K562 (cell line): ENCODE data around the gene ZNF521. TPM values are rescaled to one million over a fixed set of nuclear protein-coding genes. Genes with fewer than 3 reads are reported as not detected.

ENCODE experiments used
- ATAC-seq: fragments of 200-7000 bp; cut with Tn5 transposase; 3 replicates; pipeline ENCODE4 v1.9.1; 2020; ENCODE audit warnings: moderate library complexity
- BruUV-seq: library from RNA; stranded (reverse); fragments of 400-500 nt; replicated peaks from 2 replicates; lab custom pipeline; 2021; lab: Mats Ljungman, UMichigan
- CTCF ChIA-PET: fragments of 300-600 bp; formaldehyde crosslinking; extraction: SDS; loops from one replicate; lab custom pipeline; 2021; ENCODE audit warnings: low intra/inter-chr PET ratio; lab: Yijun Ruan, JAX
- POLR2A ChIA-PET: fragments of 300-600, 350-650 bp; sonication (Branson Sonifier 250); formaldehyde crosslinking; extraction: SDS; loops from one replicate; lab custom pipeline; 2021; ENCODE audit warnings: antibody characterized with exemption, inconsistent platforms; lab: Yijun Ruan, JAX
- DNase-seq, 4 experiments: peaks; one replicate each; pipeline versions ENCODE4 v3.0.0 to v3.0.0-alpha.2; 2011 to 2018; ENCODE audit warnings: low spot score in 3 of 4, mixed read lengths in 3 of 4; ENCODE audit errors: extremely low read depth in 1 of 4
- FAIRE-seq: peaks from 2 replicates; lab custom pipeline; 2011; peaks lifted over from hg19 to GRCh38; lab: Jason Lieb, UNC
- H2AFZ ChIP-seq: 2 replicates; pipeline ENCODE4 v1.6.0; 2011; ENCODE audit warnings: low read depth, low read length, control low read depth, inconsistent platforms
- H3K27ac ChIP-seq: fragments of 200-600 bp; 3 replicates; pipeline ENCODE4 v1.8.0; 2011; ENCODE audit warnings: low read depth, mild to moderate bottlenecking, control low read depth, inconsistent platforms, low read length, moderate library complexity, mixed read lengths; ENCODE audit errors: extremely low read depth
- H3K27me3 ChIP-seq, 2 experiments: fragments of 300-600 bp in 1 of 2; 2 replicates in 1 of 2; 3 replicates in 1 of 2; pipeline versions ENCODE4 v1.6.0 to v1.8.0; 2011; ENCODE audit warnings: inconsistent platforms in 2 of 2, low read length in 2 of 2, mild to moderate bottlenecking in 1 of 2, mixed read lengths in 1 of 2, moderate library complexity in 1 of 2; ENCODE audit not compliant: control insufficient read depth in 2 of 2, insufficient read depth in 2 of 2
- H3K36me3 ChIP-seq: fragments of 300-600 bp; 3 replicates; pipeline ENCODE4 v1.8.0; 2011; ENCODE audit warnings: mild to moderate bottlenecking, low read length, inconsistent platforms; ENCODE audit not compliant: control insufficient read depth, insufficient read depth
- H3K4me1 ChIP-seq, 2 experiments: fragments of 200-600 bp in 1 of 2; replicated peaks in 1 of 2; 2 replicates in 1 of 2; 3 replicates in 1 of 2; pipeline versions ENCODE4 v1.5.1 to v1.8.0; 2011; ENCODE audit warnings: inconsistent platforms in 2 of 2, low read length in 2 of 2, mild to moderate bottlenecking in 1 of 2, mixed read lengths in 1 of 2, moderate library complexity in 1 of 2; ENCODE audit not compliant: control insufficient read depth in 2 of 2, insufficient read depth in 2 of 2
- H3K4me2 ChIP-seq: 2 replicates; pipeline ENCODE4 v1.6.1; 2011; ENCODE audit warnings: low read length, control low read depth, inconsistent platforms, mixed read lengths; ENCODE audit not compliant: insufficient read depth
- H3K4me3 ChIP-seq: fragments of 200-600 bp; sonication (generic), shearing (Covaris generic); 2 replicates; pipeline ENCODE4 v1.5.1; 2016; ENCODE audit warnings: control low read depth, inconsistent platforms
- H3K79me2 ChIP-seq: fragments of 200-600 bp; 3 replicates; pipeline ENCODE4 v1.8.0; 2011; ENCODE audit warnings: low read length, inconsistent platforms; ENCODE audit not compliant: control insufficient read depth, insufficient read depth
- H3K9ac ChIP-seq, 2 experiments: 2 replicates each; pipeline versions ENCODE4 v1.6.0 to v1.6.1; 2011; ENCODE audit warnings: low read depth in 2 of 2, low read length in 2 of 2, control low read depth in 1 of 2, inconsistent platforms in 1 of 2, mild to moderate bottlenecking in 1 of 2, mixed read lengths in 1 of 2; ENCODE audit not compliant: insufficient read depth in 1 of 2
- H3K9me1 ChIP-seq: one replicate; pipeline ENCODE4 v1.6.0; 2011; ENCODE audit warnings: inconsistent platforms, mild to moderate bottlenecking, low read length, moderate library complexity; ENCODE audit not compliant: control insufficient read depth, insufficient read depth
- H3K9me3 ChIP-seq: replicated peaks from 2 replicates; pipeline ENCODE4 v1.5.1; 2011; ENCODE audit warnings: low read depth, low read length, inconsistent platforms; ENCODE audit not compliant: control insufficient read depth, insufficient read depth
- H4K20me1 ChIP-seq: replicated peaks from 2 replicates; pipeline ENCODE4 v1.6.1; 2011; ENCODE audit warnings: low read length, inconsistent platforms, mixed read lengths; ENCODE audit not compliant: control insufficient read depth, insufficient read depth
- FOS ChIP-seq: IDR thresholded peaks from 3 replicates; pipeline ENCODE4 v1.6.1; 2011; ENCODE audit not compliant: insufficient read length; ENCODE audit errors: extremely low read depth
- HIVEP1 ChIP-seq: fragments of 250-450 bp; sonication (Bioruptor Pico); IDR thresholded peaks from 2 replicates; pipeline ENCODE4 v1.4.0; 2020; ENCODE audit warnings: mild to moderate bottlenecking
- MYNN ChIP-seq, 2 experiments: sonication (generic); formaldehyde crosslinking in 1 of 2; IDR thresholded peaks; 2 replicates each; pipeline versions ENCODE4 v1.5.0 to v1.6.1; 2016 to 2020; ENCODE audit warnings: antibody characterized with exemption in 1 of 2, missing genetic modification reagents in 1 of 2
- WGBS: fragments of 100-300 bp; shearing (Covaris generic); methylation state at CpG from one replicate; pipeline ENCODE4 v1.1.6; 2016; ENCODE audit warnings: low coverage, mixed read lengths; ENCODE audit not compliant: insufficient coverage; ENCODE audit errors: missing lambda C conversion rate; 5-methylcytosine and 5-hydroxymethylcytosine counted together
- in situ Hi-C: fragments of 300-500 bp; cut with MboI; formaldehyde crosslinking; loops from 4 replicates; pipeline ENCODE4 v1.15.0; 2018; ENCODE audit warnings: inconsistent platforms, mixed read lengths
- intact Hi-C: fragments of 100-400 bp; cut with micrococcal nuclease; formaldehyde crosslinking; loops from 2 replicates; pipeline ENCODE4 v1.14.2; 2022
- polyA plus RNA-seq, 8 experiments: library from polyadenylated mRNA; depleted of rRNA in 4 of 8; stranded (reverse) in 5 of 8; unstranded in 3 of 8; fragments of >200 nt; fragmentation: Nextera tagmentation in 2 of 8; fragmentation: Illumina TruSeq in 1 of 8; extraction: Ambion mirVana in 2 of 8; extraction: Trizol in 1 of 8; gene quantifications; 2 replicates each; pipeline versions ENCODE4 v1.2.1 to v1.2.3, GENCODE V29; 2011 to 2014; ENCODE audit warnings: inconsistent platforms in 1 of 8, missing spikeins in 1 of 8
- total RNA-seq, 7 experiments: library from RNA; depleted of rRNA in 6 of 7; stranded (reverse); fragments of >200 nt in 6 of 7; fragmentation: Illumina TruSeq in 2 of 7; extraction: Trizol in 2 of 7; gene quantifications; 2 replicates each; pipeline versions ENCODE4 v1.2.1 to v1.2.3, GENCODE V29; 2011 to 2021; ENCODE audit warnings: low replicate concordance in 1 of 7
- TF ChIP-seq, protein P1 (sequence below): IDR thresholded peaks from 3 replicates; pipeline ENCODE4 v1.6.1; 2011; ENCODE audit warnings: borderline replicate concordance, mild to moderate bottlenecking; ENCODE audit not compliant: insufficient read length, insufficient read depth

Gene ZNF521
- total and polyA plus RNA-seq, 9 of the 15 experiments (the other 6 are each of a cell fraction or from before 2014, with no cell fraction given), result 1.2 to 5.8 (median 1.6) TPM

DNA sequence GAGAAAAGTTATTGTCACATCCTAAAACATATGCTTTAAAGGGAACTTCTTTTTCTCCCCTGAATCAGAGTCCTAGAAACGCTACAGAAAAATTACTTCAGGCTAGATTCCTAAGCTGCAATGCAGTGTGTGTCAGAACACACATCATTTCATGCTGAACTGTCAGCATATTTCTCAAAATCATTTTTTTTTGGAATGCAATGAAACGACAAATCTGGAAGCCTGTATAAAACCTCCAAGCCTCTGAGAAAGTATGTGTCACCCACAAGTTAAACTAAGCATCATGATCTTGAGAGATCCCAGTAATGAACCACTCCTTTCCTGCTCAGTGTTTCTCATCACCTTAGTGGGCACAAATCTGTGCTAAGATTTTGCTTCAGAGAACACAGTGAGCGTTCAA, 276.2 kb downstream of the ZNF521 start:
- no TSS peak for BruUV-seq
- H3K36me3 ChIP-seq, result no peaks in the 10 kb centered on the region
- in situ Hi-C loops (no loop called here), intact Hi-C loops (no loop called here)
- TF ChIP-seq, protein P1, sequence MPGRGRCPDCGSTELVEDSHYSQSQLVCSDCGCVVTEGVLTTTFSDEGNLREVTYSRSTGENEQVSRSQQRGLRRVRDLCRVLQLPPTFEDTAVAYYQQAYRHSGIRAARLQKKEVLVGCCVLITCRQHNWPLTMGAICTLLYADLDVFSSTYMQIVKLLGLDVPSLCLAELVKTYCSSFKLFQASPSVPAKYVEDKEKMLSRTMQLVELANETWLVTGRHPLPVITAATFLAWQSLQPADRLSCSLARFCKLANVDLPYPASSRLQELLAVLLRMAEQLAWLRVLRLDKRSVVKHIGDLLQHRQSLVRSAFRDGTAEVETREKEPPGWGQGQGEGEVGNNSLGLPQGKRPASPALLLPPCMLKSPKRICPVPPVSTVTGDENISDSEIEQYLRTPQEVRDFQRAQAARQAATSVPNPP, result no peak
- TF ChIP-seq MYNN (IDR thresholded peaks at IDR 0.05) (no peak), MYNN (CRISPR knock-in tag; IDR thresholded peaks at IDR 0.05) (no peak), HIVEP1 (CRISPR knock-in tag) (no peak)
- H3K4me3 ChIP-seq, result no peak overlapping the region
- H3K4me1 ChIP-seq, result no peaks in the 10 kb centered on the region
- ChIA-PET POLR2A (no interaction called here), CTCF (no interaction called here)
- no peaks in the 10 kb centered on the region for H3K9me3 ChIP-seq
- H2AFZ ChIP-seq, result no peak overlapping the region
- H3K4me2 ChIP-seq, result no peak overlapping the region
- H3K27ac ChIP-seq, result no peak overlapping the region
- H4K20me1 ChIP-seq, result no peaks in the 10 kb centered on the region
- H3K27me3 ChIP-seq, result no peaks in the 10 kb centered on the region; a peak in 1 of 5 replicates
- no peak for DNase-seq
- whole genome bisulfite sequencing, result 7% methylated on average over 3 of the region's 3 CpGs
- no peaks in the 10 kb centered on the region for H3K9me1 ChIP-seq
- ATAC-seq, result no peak
- H3K79me2 ChIP-seq, result no peaks in the 10 kb centered on the region
- FAIRE-seq, result no peak
- H3K9ac ChIP-seq, result no peak overlapping the region

DNA sequence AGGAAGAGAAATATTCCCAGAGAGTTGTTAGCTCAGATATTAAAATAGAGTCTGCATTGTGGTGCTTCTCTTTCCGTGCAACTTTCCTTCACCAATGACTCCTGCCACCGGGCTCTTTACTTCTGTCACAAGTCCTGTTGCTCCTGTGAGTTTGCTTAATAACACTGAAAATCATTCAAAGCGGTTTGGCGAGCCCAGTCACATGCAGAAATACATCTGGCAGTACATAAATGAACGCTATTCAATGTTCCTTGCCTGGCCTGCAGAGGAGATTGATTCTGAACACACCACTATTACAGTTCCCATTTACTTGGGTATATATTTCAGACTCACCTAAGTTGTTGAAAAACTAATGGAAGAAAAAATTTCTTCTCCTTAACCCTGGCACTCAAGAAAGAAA, 276.6 kb downstream of the ZNF521 start:
- Histone ChIP-seq H3K9ac (no peak overlapping the region), H3K4me2 (no peak overlapping the region), H2AFZ (no peak overlapping the region), H3K9me3 (no peaks in the 10 kb centered on the region), H3K4me3 (no peak overlapping the region), H3K27me3 (no peaks in the 10 kb centered on the region; a peak in 1 of 5 replicates), H3K79me2 (no peaks in the 10 kb centered on the region), H4K20me1 (no peaks in the 10 kb centered on the region), H3K36me3 (no peaks in the 10 kb centered on the region), H3K9me1 (no peaks in the 10 kb centered on the region), H3K4me1 (no peaks in the 10 kb centered on the region), H3K27ac (no peak overlapping the region)
- ChIA-PET CTCF (no interaction called here), POLR2A (no interaction called here)
- no peak for TF ChIP-seq FOS
- DNase-seq (no peak), FAIRE-seq (no peak), ATAC-seq (no peak)
- WGBS, result 1% methylated on average over 5 of the region's 5 CpGs
- in situ Hi-C loops (no loop called here), intact Hi-C loops (no loop called here)
- BruUV-seq, result no TSS peak
